GM12892 (cell line): ENCODE results near the gene TBC1D22A.

Experiments
- POLR2A ChIP-seq: IDR thresholded peaks from 2 replicates; pipeline ENCODE4 v1.6.1; 2011; ENCODE audit warnings: low read depth, low read length, control low read depth
- POLR2AphosphoS5 ChIP-seq: IDR thresholded peaks from 2 replicates; pipeline ENCODE4 v1.6.1; 2011; ENCODE audit warnings: low read depth, low read length, control low read depth
- TAF1 ChIP-seq: IDR thresholded peaks from 2 replicates; pipeline ENCODE4 v1.6.1; 2011; ENCODE audit warnings: low read depth, mild to moderate bottlenecking, control low read depth, low read length, borderline replicate concordance

DNA sequence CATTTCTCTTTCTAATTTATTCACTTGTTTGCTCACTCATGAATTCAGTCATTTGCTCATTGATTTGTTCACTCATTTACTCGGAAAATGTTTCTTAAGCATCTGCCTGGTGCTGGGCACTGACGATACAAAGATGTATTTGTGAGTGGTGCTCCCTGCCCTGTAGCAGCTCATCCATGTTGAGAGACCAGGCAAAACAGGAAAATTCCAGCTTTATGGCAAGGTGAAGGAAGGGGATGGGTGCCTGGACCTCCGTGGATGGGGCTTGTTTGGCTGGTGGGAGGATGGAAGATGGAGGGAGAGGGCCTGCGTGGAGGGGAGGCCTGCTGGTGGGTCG, 53.1 kb downstream of the TBC1D22A start:
- TF ChIP-seq POLR2A = no peak
- TF ChIP-seq POLR2AphosphoS5 = no peak
- TF ChIP-seq TAF1 = no peak
